A549 (cell line): ENCODE measurements around the gene ELMO3. TPM values are rescaled to one million over a fixed set of nuclear protein-coding genes. Genes with fewer than 3 reads are reported as not detected.
A peak's percentile ranks its signal among the peaks of the same experiment; 100 is the strongest.

Experiments used
- ATAC-seq, 2 experiments: fragments of 200-7000 bp in 1 of 2; fragments of >200 bp in 1 of 2; cut with Nextera tagmentation in 1 of 2; cut with Tn5 transposase in 1 of 2; 3 replicates each; pipeline versions ENCODE4 v1.8.0 to v1.9.1; 2018 to 2020; ENCODE audit warnings: mild to moderate bottlenecking in 1 of 2, moderate library complexity in 1 of 2
- CTCF ChIA-PET: fragments of 300-600 bp; sonication (Branson Sonifier 250); formaldehyde crosslinking; extraction: SDS; loops from one replicate; lab custom pipeline; 2021; ENCODE audit warnings: antibody characterized with exemption, inconsistent platforms; lab: Yijun Ruan, JAX
- POLR2A ChIA-PET: fragments of 350-600 bp; formaldehyde crosslinking; extraction: SDS; loops from one replicate; lab custom pipeline; 2021; ENCODE audit warnings: antibody characterized with exemption, inconsistent platforms; lab: Yijun Ruan, JAX
- DNase-seq, 2 experiments: peaks; one replicate each; pipeline versions ENCODE4 v3.0.0 to v3.0.0-alpha.2; 2011 to 2016; ENCODE audit warnings: low read depth in 1 of 2, low spot score in 1 of 2
- FAIRE-seq: peaks from 2 replicates; lab custom pipeline; 2011; peaks lifted over from hg19 to GRCh38; lab: Jason Lieb, UNC
- H3K27ac ChIP-seq, 2 experiments: fragments of >200 bp; sonication (Bioruptor Twin); formaldehyde crosslinking; 3 replicates each; pipeline ENCODE4 v1.5.1; 2016 to 2017
- H3K4me1 ChIP-seq: fragments of >200 bp; sonication (Bioruptor Twin); formaldehyde crosslinking; 3 replicates; pipeline ENCODE4 v1.6.1; 2016
- H3K4me2 ChIP-seq: fragments of >200 bp; sonication (Bioruptor Twin); formaldehyde crosslinking; 3 replicates; pipeline ENCODE4 v1.6.1; 2016
- H3K4me3 ChIP-seq: fragments of >200 bp; sonication (Bioruptor Twin); formaldehyde crosslinking; 3 replicates; pipeline ENCODE4 v1.5.1; 2016
- H3K9me3 ChIP-seq: fragments of >200 bp; sonication (Bioruptor Twin); formaldehyde crosslinking; 3 replicates; pipeline ENCODE4 v1.6.1; 2016
- ATOH8 ChIP-seq: fragments of 250-450 bp; sonication (Bioruptor Pico); IDR thresholded peaks from 2 replicates; pipeline ENCODE4 v1.5.0; 2020; ENCODE audit warnings: low read depth, mild to moderate bottlenecking, moderate library complexity
- BCL3 ChIP-seq: fragments of >200 bp; sonication (Bioruptor Twin); formaldehyde crosslinking; IDR thresholded peaks from 3 replicates; pipeline ENCODE4 v1.6.1; 2016
- CBX2 ChIP-seq: fragments of 200-600 bp; sonication (generic); IDR thresholded peaks from 2 replicates; pipeline ENCODE4 v1.6.1; 2016; ENCODE audit warnings: low read depth, mild to moderate bottlenecking, borderline replicate concordance
- CBX8 ChIP-seq: fragments of 200-600 bp; sonication (generic); IDR thresholded peaks from 2 replicates; pipeline ENCODE4 v1.6.1; 2016
- CHD2 ChIP-seq: fragments of 150-350 bp; IDR thresholded peaks from 2 replicates; pipeline ENCODE4 v1.6.1; 2014; ENCODE audit warnings: low read length; ENCODE audit not compliant: partially characterized antibody
- CTCF ChIP-seq: fragments of >200 bp; sonication (Bioruptor Twin); formaldehyde crosslinking; IDR thresholded peaks from 3 replicates; pipeline ENCODE4 v1.5.1; 2016
- EHF ChIP-seq: fragments of 250-450 bp; sonication (Bioruptor Pico); IDR thresholded peaks from 2 replicates; pipeline ENCODE4 v1.5.0; 2020; ENCODE audit warnings: mild to moderate bottlenecking
- EHMT2 ChIP-seq: fragments of 200-600 bp; sonication (generic); IDR thresholded peaks from 2 replicates; pipeline ENCODE4 v1.6.1; 2016; ENCODE audit warnings: antibody characterized with exemption, low read depth, mild to moderate bottlenecking, moderate library complexity
- EP300 ChIP-seq, 2 experiments: fragments of >200 bp; sonication (Bioruptor Twin); formaldehyde crosslinking; IDR thresholded peaks; 2 replicates in 1 of 2; 3 replicates in 1 of 2; pipeline ENCODE4 v1.6.1; 2016 to 2017
- ESRRA ChIP-seq: fragments of 150-350 bp; IDR thresholded peaks from 2 replicates; pipeline ENCODE4 v1.6.1; 2014; ENCODE audit warnings: mild to moderate bottlenecking, low read length, borderline replicate concordance
- FOSL2 ChIP-seq, 2 experiments: fragments of 450-650 bp in 1 of 2; fragments of >200 bp in 1 of 2; sonication (Bioruptor Twin) in 1 of 2; formaldehyde crosslinking; IDR thresholded peaks; 2 replicates each; pipeline versions ENCODE4 v1.5.0 to v1.6.1; 2016 to 2020; ENCODE audit warnings: mild to moderate bottlenecking in 1 of 2, moderate library complexity in 1 of 2
- GATA3 ChIP-seq: IDR thresholded peaks from 2 replicates; pipeline ENCODE4 v1.6.1; 2012; ENCODE audit warnings: borderline replicate concordance
- HDAC2 ChIP-seq: fragments of 200-600 bp; sonication (generic); IDR thresholded peaks from 2 replicates; pipeline ENCODE4 v1.6.1; 2016
- HOXB5 ChIP-seq: fragments of 250-450 bp; sonication (Bioruptor Pico); IDR thresholded peaks from 2 replicates; pipeline ENCODE4 v1.5.0; 2020; ENCODE audit warnings: mild to moderate bottlenecking, moderate library complexity
- JUN ChIP-seq, 2 experiments: fragments of >200 bp; sonication (Bioruptor Twin); formaldehyde crosslinking; IDR thresholded peaks; 2 replicates in 1 of 2; 3 replicates in 1 of 2; pipeline ENCODE4 v1.6.1; 2016 to 2017
- KDM1A ChIP-seq: fragments of 200-600 bp; sonication (generic); IDR thresholded peaks from 2 replicates; pipeline ENCODE4 v1.6.1; 2016; ENCODE audit warnings: low read depth, mild to moderate bottlenecking
- MAFK ChIP-seq: fragments of 450-650 bp; IDR thresholded peaks from 2 replicates; pipeline ENCODE4 v1.6.1; 2014; ENCODE audit not compliant: partially characterized antibody
- MAX ChIP-seq: IDR thresholded peaks from 2 replicates; pipeline ENCODE4 v1.6.1; 2012
- MAZ ChIP-seq: fragments of 150-350 bp; IDR thresholded peaks from 2 replicates; pipeline ENCODE4 v1.6.1; 2014; ENCODE audit warnings: antibody characterized with exemption, low read depth, low read length, borderline replicate concordance
- MYC ChIP-seq: IDR thresholded peaks from 2 replicates; pipeline ENCODE4 v1.6.1; 2012; ENCODE audit warnings: mild to moderate bottlenecking, inconsistent platforms, low read length, improper control_type of control experiment, borderline replicate concordance
- NR3C1 ChIP-seq: fragments of >200 bp; sonication (Bioruptor Twin); formaldehyde crosslinking; IDR thresholded peaks from 3 replicates; pipeline ENCODE4 v1.6.1; 2017
- PBX3 ChIP-seq: IDR thresholded peaks from 2 replicates; pipeline ENCODE4 v1.6.1; 2012
- PHF8 ChIP-seq: fragments of 200-600 bp; sonication (generic); IDR thresholded peaks from 2 replicates; pipeline ENCODE4 v1.6.1; 2016; ENCODE audit warnings: low read depth, mild to moderate bottlenecking, antibody characterized with exemption, moderate library complexity, borderline replicate concordance
- POLR2A ChIP-seq: IDR thresholded peaks from 2 replicates; pipeline ENCODE4 v1.6.1; 2012; ENCODE audit warnings: mild to moderate bottlenecking, low read length
- RARB ChIP-seq: fragments of 250-450 bp; sonication (Bioruptor Pico); IDR thresholded peaks from 2 replicates; pipeline ENCODE4 v1.8.0; 2021; ENCODE audit warnings: mild to moderate bottlenecking, moderate library complexity
- RCOR1 ChIP-seq: fragments of 150-350 bp; IDR thresholded peaks from 2 replicates; pipeline ENCODE4 v1.6.1; 2014; ENCODE audit warnings: antibody characterized with exemption, low read length, low read depth
- RFX5 ChIP-seq: fragments of 450-650 bp; IDR thresholded peaks from 2 replicates; pipeline ENCODE4 v1.7.1; 2014; ENCODE audit warnings: antibody characterized with exemption, mild to moderate bottlenecking, moderate library complexity
- SREBF2 ChIP-seq: fragments of 450-650 bp; IDR thresholded peaks from 2 replicates; pipeline ENCODE4 v1.6.1; 2014; ENCODE audit warnings: mild to moderate bottlenecking, moderate library complexity
- TP53 ChIP-seq: fragments of 250-450 bp; sonication (Bioruptor Pico); IDR thresholded peaks from 2 replicates; pipeline ENCODE4 v1.5.0; 2021; ENCODE audit warnings: mild to moderate bottlenecking, moderate library complexity
- ZFP36 ChIP-seq: fragments of 450-650 bp; IDR thresholded peaks from 2 replicates; pipeline ENCODE4 v1.6.1; 2014; ENCODE audit warnings: borderline replicate concordance; ENCODE audit not compliant: partially characterized antibody
- ZNF302 ChIP-seq: fragments of 250-450 bp; sonication (Bioruptor Pico); IDR thresholded peaks from 2 replicates; pipeline ENCODE4 v1.9.0; 2021; ENCODE audit warnings: inconsistent platforms, mild to moderate bottlenecking, moderate library complexity
- WGBS: methylation state at CpG from one replicate; pipeline ENCODE4 v1.1.6; 2017; ENCODE audit errors: missing lambda C conversion rate; 5-methylcytosine and 5-hydroxymethylcytosine counted together
- polyA plus RNA-seq, 4 experiments: library from polyadenylated mRNA; depleted of rRNA in 3 of 4; stranded (reverse); fragments of >200 nt; fragmentation: RNase III in 1 of 4; extraction: RNeasy Plus Mini Kit Qiagen cat#74134 plus additional on column Dnase treatment in 1 of 4; gene quantifications; 2 replicates in 3 of 4; 3 replicates in 1 of 4; pipeline ENCODE4 v1.2.3, GENCODE V29; 2011 to 2017

ELMO3 gene
- polyA plus RNA-seq, 2 of the 4 experiments (the other 2 are of a cell fraction) = 0.62 to 1.4 TPM

- 0% methylated on average over 20 of the region's 50 CpGs for WGBS
- Histone ChIP-seq H3K4me1 (peaks cover 41% of the 10 kb centered on the region), H3K4me3 (peak within 1 kb of the TSS; percentile 51), H3K9me3 (no peaks in the 10 kb centered on the region)
- ATAC-seq (peak; percentile 58 to 70), DNase-seq (peak; percentile 89 to 94)
- TF ChIP-seq RCOR1 (no peak), HOXB5 (CRISPR knock-in tag) (no peak), CHD2 (peak; percentile 42), RFX5 (no peak), ZNF302 (CRISPR knock-in tag) (no peak), KDM1A (no peak), MAZ (no peak), MYC (no peak; the same call in 1 of the 2 replicates), SREBF2 (no peak), CTCF (no peak), NR3C1 (no peak), JUN (IDR thresholded peaks at IDR 0.05) (peak; percentile 47 to 82; a peak in 3 of 5 replicates), PBX3 (peak; percentile 47; the same call in 1 of the 2 replicates), CBX8 (no peak), PHF8 (peak; percentile 57; the same call in 1 of the 2 replicates), RARB (CRISPR knock-in tag) (no peak), ATOH8 (CRISPR knock-in tag) (peak; percentile 24; the same call in 1 of the 2 replicates), EHMT2 (no peak), FOSL2 (IDR thresholded peaks at IDR 0.05) (no peak), FOSL2 (CRISPR knock-in tag; IDR thresholded peaks at IDR 0.05) (no peak), GATA3 (0 out of 2 replicates have a peak, but pooled peaks have one; percentile 3), MAX (peak; percentile 54; the same call in 1 of the 2 replicates), MAFK (peak; percentile 40), CBX2 (no peak), EP300 (IDR thresholded peaks at IDR 0.05) (peak in 1 of 2 experiments; percentile 47; a peak in 1 of 5 replicates), TP53 (CRISPR knock-in tag) (no peak), POLR2A (peak; percentile 95), ZFP36 (no peak), EHF (no peak), BCL3 (peak; percentile 52; the same call in 1 of the 3 replicates), HDAC2 (no peak), ESRRA (no peak)
- TF ChIP-seq, all 56 proteins: peak for 11
- CTCF ChIA-PET = interaction anchor here (0.6 to 20.5 kb wide), 21 partner anchors 14 to 216 kb away, joined by 3 to 314 read pairs (median 3); partner anchors contain the start of genes B3GNT9, CES4A, EXOC3L1 and FBXL8
- Histone ChIP-seq H3K4me2 (peak within 1 kb of the TSS; percentile 99), H3K27ac (peak within 1 kb of the TSS; percentile 97 to 99)
- no peak for FAIRE-seq
- POLR2A ChIA-PET = interaction anchor here (0.5 to 2.9 kb wide), 10 partner anchors 9 to 209 kb away, joined by 3 to 46 read pairs (median 4); partner anchors contain the start of genes B3GNT9, CES3, FBXL8 and FHOD1
Measured at GRCh38 chr16:67170168-67170948, 28.6 kb upstream of the ELMO3 start, which contains the start of gene NOL3. TSS of gene NOL3 (plus strand) at chr16:67170538.
